Measurements from ENCODE around the gene HES4.
"Not testable (repeated sequence)": the region's sequence is repeated elsewhere in the genome, so short reads cannot be mapped to it uniquely, and the experiment has no call there.

Gene HES4

DNA sequence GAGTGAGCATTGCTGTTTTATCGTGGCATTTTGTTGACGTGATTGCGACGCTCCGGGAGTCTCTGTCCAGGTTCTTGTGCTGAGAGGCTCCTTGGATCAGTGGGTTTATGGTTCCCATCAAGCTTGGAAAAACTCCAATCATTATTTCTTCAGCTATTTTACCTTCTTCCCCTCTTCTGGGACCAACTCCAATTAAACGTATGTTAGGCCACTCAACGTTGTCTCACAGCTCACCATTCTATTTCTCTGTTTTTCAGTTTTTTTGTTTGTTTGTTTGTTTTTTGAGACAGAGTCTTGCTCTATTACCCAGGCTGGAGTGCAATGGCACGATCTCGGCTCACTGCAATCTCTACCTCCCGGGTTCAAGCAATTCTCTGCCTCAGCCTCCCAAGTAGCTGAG, 8.0 kb downstream of the HES4 start:
- TF ChIP-seq CTCF (IDR thresholded peaks at IDR 0.05; ENCODE audit: low read depth, low read length), result no peak
- H3K4me3 ChIP-seq (ENCODE audit: low read depth, low read length), result no peak overlapping the region
- no peak for DNase-seq (ENCODE audit: low read depth, low spot score)
- in situ Hi-C loops (cut with HindIII; ENCODE audit: low sequenced_read_pairs), result no loop called here

DNA sequence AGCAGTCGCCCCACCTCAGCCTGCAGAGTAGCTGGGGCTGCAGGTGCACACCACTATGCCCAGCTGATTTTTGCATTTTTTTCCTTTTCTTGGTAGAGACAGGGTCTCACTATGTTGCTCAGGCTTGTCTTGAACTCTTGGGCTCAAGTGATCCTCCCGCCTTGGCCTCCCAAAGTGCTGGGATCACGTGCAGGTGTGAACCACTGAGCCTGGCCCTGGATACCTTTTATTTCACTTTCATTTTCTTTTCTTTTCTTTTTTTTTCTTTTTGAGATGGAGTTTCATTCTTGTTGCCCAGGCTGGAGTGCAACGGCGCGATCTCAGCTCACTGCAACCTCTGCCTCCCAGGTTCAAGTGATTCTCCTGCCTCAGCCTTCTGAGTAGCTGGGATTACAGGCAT, 8.6 kb downstream of the HES4 start:
- H3K4me3 ChIP-seq (ENCODE audit: low read depth, low read length); in situ Hi-C loops (cut with HindIII; ENCODE audit: low sequenced_read_pairs); DNase-seq (ENCODE audit: low read depth, low spot score): not testable (repeated sequence)

- in situ Hi-C loops (cut with HindIII; ENCODE audit: low sequenced_read_pairs); H3K4me3 ChIP-seq (ENCODE audit: low read depth, low read length); DNase-seq (ENCODE audit: low read depth, low spot score): not testable (repeated sequence)
Measured at GRCh38 chr1:988061-988460, 11.8 kb downstream of the HES4 start.

DNA sequence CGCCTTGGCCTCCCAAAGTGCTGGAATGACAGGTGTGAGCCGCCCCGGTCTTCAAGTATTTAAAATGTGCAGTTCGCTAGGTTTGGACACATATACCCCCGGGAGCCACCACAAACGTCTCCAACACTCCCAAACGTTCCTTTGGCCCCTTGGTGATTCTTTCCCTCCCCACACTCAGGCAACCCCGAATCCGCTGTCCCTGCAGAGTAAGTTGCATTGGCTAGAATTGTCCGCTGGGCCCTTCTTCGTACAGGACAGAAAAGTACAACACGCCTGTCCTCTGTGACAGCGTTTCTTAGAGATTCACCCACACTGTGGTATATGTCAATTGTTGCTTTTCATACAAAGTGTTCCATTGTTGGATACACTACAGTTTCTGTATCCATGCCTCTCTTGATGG, 14.8 kb downstream of the HES4 start:
- no peak for DNase-seq (ENCODE audit: low read depth, low spot score)
- TF ChIP-seq CTCF (IDR thresholded peaks at IDR 0.05; ENCODE audit: low read depth, low read length), result no peak
- no peak overlapping the region for H3K4me3 ChIP-seq (ENCODE audit: low read depth, low read length)
- in situ Hi-C loops (cut with HindIII; ENCODE audit: low sequenced_read_pairs), result no loop called here

DNA sequence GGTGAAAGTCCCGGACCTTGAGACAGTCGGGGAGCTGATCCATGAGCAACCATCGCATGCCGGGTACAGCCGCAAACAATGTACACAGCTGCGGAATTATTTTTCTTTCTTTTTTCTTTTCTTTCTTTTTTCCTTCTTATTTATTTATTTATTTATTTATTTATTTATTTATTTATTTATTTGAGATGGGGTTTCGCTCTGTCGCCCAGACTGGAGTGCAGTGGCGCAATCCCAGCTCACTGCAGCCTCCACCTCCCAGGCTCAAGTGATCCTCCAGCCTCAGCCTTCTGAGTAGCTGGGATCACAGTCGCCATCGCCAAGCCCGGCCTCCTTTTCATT, 15.5 kb downstream of the HES4 start:
- no peak for TF ChIP-seq CTCF (IDR thresholded peaks at IDR 0.05; ENCODE audit: low read depth, low read length)
- in situ Hi-C loops (cut with HindIII; ENCODE audit: low sequenced_read_pairs), result no loop called here
- no peak overlapping the region for H3K4me3 ChIP-seq (ENCODE audit: low read depth, low read length)
- no peak for DNase-seq (ENCODE audit: low read depth, low spot score)

- in situ Hi-C loops (cut with HindIII; ENCODE audit: low sequenced_read_pairs), result no loop called here
- H3K4me3 ChIP-seq (ENCODE audit: low read depth, low read length), result no peak overlapping the region
- TF ChIP-seq CTCF (IDR thresholded peaks at IDR 0.05; ENCODE audit: low read depth, low read length), result peak; percentile 80
Measured at GRCh38 chr1:983798-984475, 16.0 kb downstream of the HES4 start.

GRCh38 chr1:982765-983436, 17.0 kb downstream of the HES4 start:
- no peak overlapping the region for H3K4me3 ChIP-seq (ENCODE audit: low read depth, low read length)
- TF ChIP-seq CTCF (IDR thresholded peaks at IDR 0.05; ENCODE audit: low read depth, low read length), result no peak
- in situ Hi-C loops (cut with HindIII; ENCODE audit: low sequenced_read_pairs), result no loop called here
- no peak for DNase-seq (ENCODE audit: low read depth, low spot score)

More at GRCh38 chr1:983798-984475, 16.0 kb downstream of the HES4 start:
- no peak for DNase-seq (ENCODE audit: low read depth, low spot score)
